H54 (cell line): ENCODE results near the gene POGLUT3.
A peak's percentile ranks its signal among the peaks of the same experiment; 100 is the strongest.

Experiments used
- DNase-seq: peaks from one replicate; pipeline ENCODE4 v3.0.0; 2011; ENCODE audit warnings: low spot score, mixed read lengths; ENCODE audit not compliant: insufficient read length
- FAIRE-seq: peaks from 3 replicates; lab custom pipeline; 2011; peaks lifted over from hg19 to GRCh38; lab: Jason Lieb, UNC
- POLR2A ChIP-seq: IDR thresholded peaks from 2 replicates; pipeline ENCODE4 v1.6.1; 2011; ENCODE audit warnings: low read depth, mild to moderate bottlenecking, low read length

Gene POGLUT3

GRCh38 chr11:108522318-108522717 is 24.1 kb upstream of the POGLUT3 start:
- TF ChIP-seq POLR2A = no peak
- DNase-seq = no peak
- FAIRE-seq = no peak

- no peak for TF ChIP-seq POLR2A
- DNase-seq (no peak), FAIRE-seq (no peak)
Measured at GRCh38 chr11:108518581-108518980, 20.4 kb upstream of the POGLUT3 start.

GRCh38 chr11:108516125-108516524 is 17.9 kb upstream of the POGLUT3 start:
- no peak for TF ChIP-seq POLR2A
- DNase-seq = no peak
- no peak for FAIRE-seq

GRCh38 chr11:108512708-108513107 is 14.5 kb upstream of the POGLUT3 start:
- no peak for TF ChIP-seq POLR2A
- FAIRE-seq (no peak), DNase-seq (no peak)

- FAIRE-seq = peak; percentile 52
- TF ChIP-seq POLR2A = no peak
- DNase-seq = no peak
Measured at GRCh38 chr11:108511851-108512474, 13.8 kb upstream of the POGLUT3 start.

- DNase-seq (no peak), FAIRE-seq (no peak)
- TF ChIP-seq POLR2A = no peak
Measured at GRCh38 chr11:108508653-108509593, 10.7 kb upstream of the POGLUT3 start.

- FAIRE-seq (no peak), DNase-seq (no peak)
Measured at GRCh38 chr11:108501396-108501795, 3.2 kb upstream of the POGLUT3 start.

GRCh38 chr11:108500721-108501120 is 2.5 kb upstream of the POGLUT3 start:
- FAIRE-seq = no peak
- DNase-seq = no peak
- TF ChIP-seq POLR2A = no peak

More at GRCh38 chr11:108501396-108501795, 3.2 kb upstream of the POGLUT3 start:
- no peak for TF ChIP-seq POLR2A

- no peak for DNase-seq
- no peak for FAIRE-seq
- TF ChIP-seq POLR2A = no peak
Measured at GRCh38 chr11:108500169-108500568, 2.0 kb upstream of the POGLUT3 start.

- TF ChIP-seq POLR2A = no peak
- DNase-seq (no peak), FAIRE-seq (no peak)
Measured at GRCh38 chr11:108498816-108499408, 728 bp upstream of the POGLUT3 start.

GRCh38 chr11:108497317-108498045 is 703 bp downstream of the POGLUT3 start:
- FAIRE-seq = peak; percentile 90
- peak; percentile 78 for TF ChIP-seq POLR2A
- DNase-seq = peak; percentile 76

GRCh38 chr11:108496643-108497256 is 1.4 kb downstream of the POGLUT3 start:
- no peak for TF ChIP-seq POLR2A
- DNase-seq = no peak
- no peak for FAIRE-seq

GRCh38 chr11:108495326-108495725 is 2.9 kb downstream of the POGLUT3 start:
- TF ChIP-seq POLR2A = no peak
- FAIRE-seq = no peak
- no peak for DNase-seq

- FAIRE-seq = no peak
- TF ChIP-seq POLR2A = no peak
- DNase-seq = no peak
Measured at GRCh38 chr11:108494182-108494581, 4.0 kb downstream of the POGLUT3 start.
